Measurements from ENCODE around the gene NCKAP1. TPM values are rescaled to one million over a fixed set of nuclear protein-coding genes. Genes with fewer than 3 reads are reported as not detected.
"Not testable (repeated sequence)": the region's sequence is repeated elsewhere in the genome, so short reads cannot be mapped to it uniquely, and the experiment has no call there.

Gene NCKAP1
- total RNA-seq, 1 donor from 2014 or later: 171 TPM

DNA sequence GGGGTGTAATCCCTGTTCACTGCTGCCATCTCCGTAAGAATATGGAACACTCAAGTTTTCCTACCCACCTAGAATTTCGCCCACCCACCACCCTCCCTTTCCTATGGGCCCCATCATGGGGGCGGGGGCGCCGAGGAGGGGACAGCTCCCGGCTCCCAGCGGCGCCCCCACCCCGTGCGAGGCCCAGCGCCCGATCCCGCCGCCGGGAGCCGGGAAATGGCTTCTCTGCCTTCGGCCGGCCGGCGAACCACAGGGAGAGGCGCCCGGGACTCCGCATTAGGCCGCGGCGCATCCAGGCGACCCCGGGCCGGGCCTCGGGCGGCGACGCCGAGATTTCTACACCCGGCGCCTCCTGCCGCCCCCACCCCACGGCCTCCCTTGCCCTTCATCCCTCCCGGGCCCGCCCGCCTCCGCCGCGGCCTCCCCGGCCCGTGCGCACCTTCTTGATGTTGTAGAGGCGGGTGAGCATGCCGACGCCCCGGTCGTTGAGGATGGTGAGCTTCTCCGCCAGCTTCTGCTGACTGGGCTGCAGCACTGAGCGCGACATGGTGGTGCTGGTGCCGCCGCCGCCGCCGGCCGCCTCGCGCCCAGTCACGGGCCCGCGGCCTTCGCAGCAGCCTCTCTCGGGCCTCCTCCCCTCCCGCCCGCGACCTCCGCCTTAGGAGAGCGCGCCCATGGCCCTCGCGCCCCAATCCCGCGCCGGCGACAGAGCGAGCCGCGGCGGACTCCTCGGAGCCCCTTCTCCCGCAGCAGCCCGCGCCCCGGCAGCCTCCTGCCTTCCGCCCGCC lies 510 bp downstream of the NCKAP1 start:
- peak; percentile 49 for DNase-seq

DNA sequence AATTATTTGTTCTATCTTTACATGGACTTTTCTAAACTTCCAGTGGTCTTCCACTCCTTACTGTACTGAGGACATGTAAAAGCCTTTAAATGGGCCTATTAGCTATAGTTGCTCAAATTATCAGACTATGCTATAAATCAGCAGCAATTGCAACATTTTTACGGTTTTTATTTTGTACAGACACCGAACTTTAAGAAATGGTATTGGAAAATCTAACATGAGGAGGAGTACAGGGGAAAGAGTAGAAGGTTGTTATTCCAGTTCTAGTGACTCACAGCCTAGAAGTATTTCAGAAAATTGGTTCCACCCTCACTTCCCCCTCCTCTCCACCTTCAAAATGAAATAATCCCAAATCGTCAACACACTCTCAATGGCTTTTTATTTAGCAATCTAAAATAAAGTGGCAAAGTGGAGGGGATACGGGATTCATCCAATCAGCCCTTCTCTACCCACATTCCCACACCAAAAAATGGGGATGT lies 1.1 kb downstream of the NCKAP1 start:
- peak; percentile 56 for DNase-seq

DNA sequence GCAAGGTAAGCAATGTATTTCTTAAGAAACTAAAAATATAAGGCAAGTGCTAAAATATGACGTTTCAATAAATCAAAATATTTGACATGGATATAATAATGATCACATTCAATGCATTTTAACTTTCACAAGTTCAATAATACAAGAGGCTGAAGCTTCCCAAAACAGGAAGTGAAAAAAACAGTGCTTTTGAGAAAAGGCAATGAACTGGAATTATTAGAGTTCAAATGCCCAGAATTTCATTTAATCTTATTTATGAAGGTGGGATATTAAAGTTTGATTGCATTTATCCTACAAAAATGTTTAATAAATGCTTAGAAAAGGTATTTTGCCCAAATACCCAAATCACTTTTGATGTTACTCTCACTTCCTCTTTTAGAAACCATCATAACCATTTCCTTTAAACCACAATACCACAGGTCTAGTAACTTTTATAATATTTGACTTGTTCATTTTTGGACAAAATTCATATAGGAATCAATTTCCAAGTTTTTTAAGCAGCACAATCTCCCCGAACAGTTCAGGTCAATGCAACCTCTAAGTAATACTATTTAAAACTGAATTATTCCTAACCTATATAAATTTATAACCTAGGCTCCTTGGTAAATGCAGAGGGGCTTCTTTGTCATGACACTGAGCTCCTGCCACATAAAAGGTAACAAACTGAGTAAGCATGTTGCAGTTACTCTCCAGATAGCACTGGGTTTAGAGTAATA lies 2.1 kb downstream of the NCKAP1 start:
- DNase-seq: peak; percentile 2

DNA sequence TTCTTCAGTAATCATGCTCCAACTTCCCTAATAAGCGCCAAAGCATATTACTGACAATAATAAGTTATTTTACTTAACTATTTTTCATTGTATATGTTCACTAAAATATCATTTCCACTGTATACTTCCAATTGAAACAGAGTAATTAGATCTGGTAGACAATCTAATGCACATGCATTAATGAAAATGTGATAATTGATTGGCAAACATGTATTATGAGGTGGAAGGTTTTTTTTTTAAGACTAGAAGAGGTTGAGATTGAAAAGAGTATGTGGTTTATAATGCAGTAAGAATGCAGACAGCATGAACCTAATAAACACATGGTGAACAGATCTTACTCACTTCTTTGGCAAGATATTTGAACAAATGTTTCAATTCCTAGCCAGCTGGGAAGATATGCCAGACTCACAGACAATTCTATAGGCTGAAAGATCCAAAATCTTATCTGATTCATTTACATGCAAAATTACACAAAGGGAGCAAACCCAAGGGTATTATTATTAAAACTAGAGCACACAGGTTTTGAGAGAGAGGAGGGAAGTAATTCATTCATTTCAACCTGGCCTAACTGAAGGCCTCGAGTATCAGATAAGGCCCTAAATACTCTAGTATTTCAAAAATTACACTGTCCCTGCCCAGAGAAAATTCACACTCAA lies 2.8 kb downstream of the NCKAP1 start:
- peak; percentile 5 for DNase-seq

DNA sequence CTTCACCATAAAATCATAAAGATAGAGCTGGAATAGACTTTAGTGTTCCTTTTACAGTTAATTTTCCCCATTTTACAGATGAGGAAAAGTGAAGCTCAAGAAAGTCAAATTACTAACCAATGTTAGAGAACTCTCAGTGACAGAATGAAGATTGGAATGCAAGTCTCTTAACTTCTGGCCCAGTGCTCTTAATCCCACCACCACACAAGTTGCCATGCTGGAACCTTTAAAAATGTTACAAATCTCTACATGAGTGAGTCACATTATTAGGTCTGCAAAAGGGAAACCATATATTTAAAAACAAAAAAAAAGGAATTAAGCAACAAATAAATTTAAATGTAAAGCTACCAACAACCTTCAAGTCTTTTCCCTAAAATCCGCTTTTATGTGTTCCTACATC lies 3.5 kb downstream of the NCKAP1 start:
- DNase-seq: no peak

DNA sequence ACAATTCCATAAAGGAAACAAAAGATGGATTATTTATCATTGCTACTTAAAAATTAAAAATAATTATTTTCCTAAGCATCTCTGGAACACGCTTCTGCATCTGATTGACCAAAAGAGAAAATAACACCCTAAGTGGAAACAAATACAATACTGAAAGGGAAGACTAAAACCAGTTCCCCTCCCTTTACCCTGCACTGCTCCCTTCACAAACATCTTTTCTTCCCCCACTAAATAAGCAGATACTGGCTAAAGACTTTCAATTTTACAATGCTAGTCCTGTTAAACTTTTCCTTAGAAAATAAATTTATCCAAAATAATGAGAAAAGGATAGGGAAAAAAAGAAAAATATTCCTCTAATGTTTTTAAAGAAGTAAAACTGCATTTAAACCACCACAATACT lies 4.3 kb downstream of the NCKAP1 start:
- DNase-seq: no peak

DNA sequence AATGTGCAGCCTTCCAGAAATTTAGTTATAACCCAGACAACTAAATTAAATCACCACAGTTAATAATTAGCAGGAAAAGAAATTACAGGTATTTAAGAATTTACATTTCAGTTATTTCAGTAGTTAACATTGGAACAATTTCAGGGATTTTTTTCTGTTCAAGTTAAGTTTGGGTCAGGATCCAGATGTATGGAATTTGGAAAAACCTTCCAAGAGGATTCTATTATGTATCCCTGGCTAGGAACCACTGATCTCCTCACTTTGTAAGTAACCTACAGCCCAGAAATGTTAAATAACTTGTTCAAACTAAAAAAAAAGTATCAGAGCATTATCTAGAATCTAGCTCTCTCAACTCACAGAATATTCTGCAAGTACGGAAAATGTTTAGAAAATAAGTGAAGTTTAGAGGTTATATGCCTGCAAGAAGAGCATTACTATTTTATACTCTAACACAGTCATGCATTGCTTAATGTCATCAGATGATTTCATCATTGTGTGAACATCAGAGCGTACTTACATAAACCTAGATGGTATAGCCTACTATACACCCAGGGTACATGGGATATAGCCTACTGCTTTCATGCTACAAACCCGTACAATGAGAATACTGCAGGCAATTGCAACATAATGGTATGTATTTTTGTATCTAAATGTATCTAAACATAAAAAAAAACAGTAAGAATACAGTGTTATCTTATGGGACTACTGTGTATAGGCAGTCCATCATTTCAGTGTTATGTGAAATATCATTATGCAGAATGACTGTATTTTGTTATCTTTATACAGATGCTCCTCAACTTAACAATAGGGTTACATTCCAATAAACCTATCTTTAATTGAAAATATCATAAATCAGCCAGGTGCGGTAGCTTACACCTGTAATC lies 6.1 kb downstream of the NCKAP1 start:
- no peak for DNase-seq

DNA sequence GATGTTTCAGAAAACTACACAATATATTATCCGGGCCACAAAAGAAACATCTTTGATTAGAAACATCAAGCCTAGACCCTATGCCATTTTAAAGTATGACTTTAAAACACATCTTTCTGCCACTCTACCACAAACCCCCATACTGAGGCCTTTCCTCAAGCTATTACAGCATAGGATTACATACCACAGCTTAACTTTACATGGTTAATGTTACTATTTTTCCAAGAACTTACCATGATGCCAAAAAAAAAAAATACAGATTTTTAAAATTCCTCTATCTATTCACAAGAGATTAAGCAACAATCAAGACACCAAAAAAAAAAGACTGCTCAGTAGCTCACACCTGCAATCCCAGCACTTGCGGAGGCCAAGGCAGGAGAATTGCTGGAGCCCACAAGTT lies 9.0 kb downstream of the NCKAP1 start:
- no peak for DNase-seq

DNA sequence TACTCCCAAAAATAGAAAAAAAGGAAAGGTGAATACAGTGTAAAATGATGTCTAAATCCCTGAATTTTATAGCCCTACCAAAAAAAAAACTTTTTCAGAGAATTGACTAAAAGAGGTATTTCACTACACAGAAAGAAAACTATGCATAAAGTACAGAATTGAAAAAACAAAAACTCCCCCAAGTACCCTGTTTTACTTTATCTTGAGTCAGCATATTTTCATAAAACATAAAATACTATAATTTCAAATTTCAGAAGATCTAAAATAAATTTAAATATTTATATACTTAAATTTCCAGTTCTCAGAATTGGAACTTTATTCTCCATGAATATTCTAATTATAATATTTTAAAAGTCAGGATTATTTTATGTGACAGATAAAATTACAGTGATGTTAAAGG lies 10.1 kb downstream of the NCKAP1 start:
- DNase-seq: no peak

DNA sequence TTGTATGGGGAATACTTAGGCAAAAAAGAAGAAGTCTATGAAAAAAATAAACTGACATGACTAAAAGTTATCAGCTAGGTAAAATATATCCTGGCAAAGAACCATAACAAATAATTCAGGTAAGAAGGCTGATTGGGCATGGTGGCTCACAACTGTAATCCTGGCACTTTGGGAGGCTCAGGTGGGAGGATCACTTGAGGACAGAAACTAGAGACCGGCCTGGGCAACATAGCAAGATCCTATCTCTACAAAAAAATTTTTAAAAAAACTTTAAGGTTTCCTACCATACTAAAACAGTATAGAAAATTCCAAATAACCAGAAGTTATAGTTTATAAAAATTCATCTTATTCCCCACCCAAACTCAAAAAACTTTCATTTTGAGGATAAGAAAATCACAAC lies 10.8 kb downstream of the NCKAP1 start:
- no peak for DNase-seq

DNA sequence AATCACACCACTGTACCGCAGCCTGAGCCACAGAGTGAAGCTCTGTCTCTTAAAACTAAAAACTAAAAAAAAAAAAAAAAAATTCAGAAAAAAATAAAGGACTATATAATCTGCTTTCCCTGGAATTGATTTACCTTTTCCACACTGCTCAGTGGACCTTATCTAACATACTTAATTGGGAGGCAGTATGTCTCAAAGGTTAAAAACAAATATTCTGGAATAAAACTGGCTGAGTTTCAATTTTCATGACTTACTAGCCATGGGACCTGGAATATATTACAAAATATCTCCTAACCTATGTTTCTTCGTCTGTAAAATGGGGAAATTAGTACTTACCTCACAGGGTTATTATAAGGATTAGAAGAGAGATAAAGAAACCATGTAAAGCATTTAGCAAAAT lies 11.8 kb downstream of the NCKAP1 start:
- no peak for DNase-seq

DNA sequence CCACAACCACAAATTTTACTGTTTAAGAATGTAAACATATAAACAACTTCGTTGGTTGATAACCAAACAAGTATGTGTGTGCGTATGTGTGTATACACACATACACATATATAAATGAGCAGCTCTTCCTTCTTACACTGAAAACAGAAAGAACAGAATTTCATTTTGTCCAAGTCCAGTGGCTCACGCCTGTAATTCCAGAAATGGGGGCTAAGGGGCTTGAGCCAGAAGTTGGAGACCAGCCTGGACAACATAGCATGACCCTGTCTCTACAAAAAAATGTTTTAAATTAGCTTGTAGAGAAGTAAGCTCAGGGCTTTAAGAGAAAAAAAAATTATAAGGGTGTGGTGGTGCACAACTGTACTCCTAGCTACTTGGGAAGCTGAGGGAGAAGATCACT lies 12.3 kb downstream of the NCKAP1 start:
- DNase-seq: no peak

DNA sequence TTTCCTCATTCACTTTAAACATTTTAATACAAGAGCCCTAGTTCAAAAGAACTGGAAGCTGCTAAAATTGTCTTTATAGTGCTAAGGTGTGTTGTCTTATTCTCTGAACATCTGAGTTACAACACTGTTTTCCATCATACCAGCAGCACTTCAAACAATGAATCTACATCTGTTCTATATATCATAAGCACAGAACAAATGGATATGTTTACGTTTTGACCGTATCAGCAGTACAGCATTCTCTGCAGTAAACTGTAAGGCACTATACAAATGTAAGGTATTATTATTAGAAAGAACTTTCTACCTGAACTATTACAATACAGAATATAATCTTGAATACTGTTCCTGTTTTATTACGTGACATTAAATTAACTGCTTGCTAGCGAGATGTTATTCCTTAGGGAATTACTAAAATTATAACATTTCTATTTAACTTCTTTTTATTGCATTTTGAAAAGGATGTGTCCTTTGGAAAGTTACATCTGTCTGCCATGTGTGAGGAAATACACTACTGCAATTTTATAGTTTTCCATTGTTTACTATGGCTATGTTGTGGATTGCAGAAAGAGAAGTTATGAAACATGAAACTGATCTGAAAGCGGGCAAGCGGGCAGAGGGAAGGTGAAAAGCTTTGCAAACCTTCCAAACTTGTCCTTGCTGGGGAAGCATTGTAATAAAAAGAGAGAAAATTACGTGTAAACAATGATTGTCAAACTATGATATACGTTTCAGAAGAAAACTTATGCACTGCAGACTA lies 13.7 kb downstream of the NCKAP1 start:
- peak; percentile 4 for DNase-seq

DNA sequence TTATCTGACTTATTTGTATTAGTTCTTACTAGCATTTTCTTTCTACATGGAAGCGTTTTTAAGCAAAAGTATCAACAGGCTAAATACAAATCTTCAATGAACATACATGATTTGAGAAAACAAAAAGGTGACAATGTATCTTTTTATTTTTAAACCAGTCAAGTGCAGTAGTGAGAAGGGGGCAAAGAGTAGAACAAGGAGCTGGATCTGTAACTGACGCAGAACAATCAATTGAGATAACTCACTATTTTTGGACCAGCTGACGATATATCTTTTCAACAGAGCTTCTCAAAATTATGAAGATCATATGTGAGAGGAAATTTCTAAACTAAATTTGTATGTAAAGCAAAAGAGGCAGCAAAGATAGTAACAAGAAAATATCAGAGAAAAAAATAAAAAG lies 15.5 kb downstream of the NCKAP1 start:
- no peak for DNase-seq

DNA sequence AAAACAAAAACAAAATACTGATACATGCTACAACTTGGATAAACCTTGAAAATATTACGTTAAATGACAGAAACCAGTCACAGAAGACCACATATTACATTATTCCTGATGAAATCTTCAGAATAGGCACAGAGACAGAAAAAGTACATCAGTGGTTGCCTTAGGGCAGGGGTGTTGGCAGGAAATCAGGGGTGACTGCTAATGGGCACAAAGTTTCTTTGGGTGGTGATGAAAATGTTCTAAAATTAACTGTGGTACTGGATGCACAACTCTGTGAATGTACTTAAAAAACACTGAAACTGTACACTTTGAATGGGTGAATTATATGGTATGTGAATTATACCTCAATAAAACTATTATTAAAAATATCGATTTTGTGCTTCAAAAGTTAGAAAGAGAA lies 16.6 kb downstream of the NCKAP1 start:
- no peak for DNase-seq

DNA sequence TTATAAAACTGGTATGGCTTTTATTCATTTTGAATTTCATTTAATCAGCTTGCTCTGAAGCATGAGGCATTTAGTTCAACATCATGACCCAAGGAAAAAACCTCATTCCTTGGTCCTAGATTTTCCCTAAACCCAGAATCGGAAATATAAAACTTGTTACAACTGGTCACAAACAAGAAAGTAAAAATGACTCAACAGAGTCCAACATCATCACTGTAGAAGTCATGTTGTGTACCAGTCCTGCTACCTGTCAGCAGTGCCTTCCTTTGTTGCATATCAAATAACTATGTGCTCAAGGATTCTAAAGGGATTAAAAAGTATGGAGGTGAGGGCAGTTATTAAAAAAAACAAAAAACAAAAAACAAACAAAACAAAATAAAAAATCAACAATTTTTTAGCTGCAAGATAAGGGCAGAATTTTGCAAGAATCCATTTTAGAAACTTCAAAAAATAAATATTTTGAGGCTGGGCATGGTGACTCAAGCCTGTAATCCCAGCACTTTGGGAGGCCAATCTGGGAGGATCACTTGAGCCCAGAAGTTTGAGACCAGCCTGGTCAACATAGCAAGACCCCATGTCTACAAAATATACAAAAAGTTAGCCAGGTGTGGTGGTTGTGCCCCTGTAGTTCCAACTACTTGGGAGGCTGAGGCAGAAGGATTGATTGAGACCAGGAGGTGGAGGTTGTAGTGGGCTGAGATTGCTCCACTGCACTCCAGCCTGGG lies 18.4 kb downstream of the NCKAP1 start:
- DNase-seq: no peak

DNA sequence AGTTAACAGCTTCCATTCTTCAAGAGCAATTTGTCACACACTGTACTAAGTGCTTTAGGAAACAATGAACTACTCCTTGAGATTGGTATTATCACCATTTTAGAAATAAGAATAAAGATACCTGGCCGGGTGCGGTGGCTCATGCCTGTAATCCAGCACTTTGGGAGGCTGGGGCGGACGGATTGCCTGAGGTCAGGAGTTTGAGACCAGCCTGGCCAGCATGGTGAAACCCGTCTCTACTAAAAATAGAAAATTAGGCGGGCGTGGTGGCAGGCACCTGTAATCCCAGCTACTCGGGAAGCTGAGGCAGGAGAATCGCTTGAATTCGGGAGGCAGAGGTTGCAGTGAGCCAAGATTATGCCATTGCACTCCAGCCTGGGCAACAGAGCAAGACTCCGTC lies 20.4 kb downstream of the NCKAP1 start:
- not testable (repeated sequence) for DNase-seq

DNA sequence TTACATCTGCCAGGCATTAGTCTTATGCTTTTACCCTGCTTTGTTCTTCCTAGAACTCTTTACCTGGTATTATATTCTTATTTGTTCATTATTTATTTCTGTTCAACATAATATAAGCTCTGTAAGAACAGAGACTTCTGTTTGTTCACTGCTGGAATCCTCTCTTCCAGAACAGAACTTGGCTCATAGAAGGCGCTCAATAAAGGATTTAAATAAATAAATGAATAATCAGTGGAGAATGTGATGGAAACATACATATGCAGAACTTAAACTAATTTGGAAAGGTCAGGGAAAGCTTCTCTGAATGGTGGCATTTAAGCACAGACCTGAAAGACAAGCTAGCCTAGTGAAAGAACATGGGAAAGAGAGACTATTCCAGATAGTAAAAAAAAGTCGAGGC lies 24.3 kb downstream of the NCKAP1 start:
- DNase-seq: no peak

DNA sequence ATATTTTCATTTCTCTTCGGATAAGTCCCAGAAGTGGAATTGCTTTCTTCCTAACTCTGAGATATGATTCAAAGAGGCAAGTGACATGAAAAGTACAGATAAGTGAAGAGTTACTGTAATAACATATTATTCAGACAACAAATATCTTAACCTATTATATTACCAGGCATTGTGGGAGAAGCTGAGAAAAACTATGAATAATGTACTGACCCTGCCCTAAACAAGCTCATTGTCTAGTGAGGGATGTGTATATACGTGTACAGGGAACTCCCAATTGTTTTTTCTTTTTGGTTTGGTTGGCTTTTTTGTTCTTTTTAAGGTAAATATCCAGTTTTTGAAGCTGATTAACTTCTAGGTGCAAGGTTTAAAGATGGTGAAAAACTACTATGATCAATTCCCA lies 26.5 kb downstream of the NCKAP1 start:
- no peak for DNase-seq

DNA sequence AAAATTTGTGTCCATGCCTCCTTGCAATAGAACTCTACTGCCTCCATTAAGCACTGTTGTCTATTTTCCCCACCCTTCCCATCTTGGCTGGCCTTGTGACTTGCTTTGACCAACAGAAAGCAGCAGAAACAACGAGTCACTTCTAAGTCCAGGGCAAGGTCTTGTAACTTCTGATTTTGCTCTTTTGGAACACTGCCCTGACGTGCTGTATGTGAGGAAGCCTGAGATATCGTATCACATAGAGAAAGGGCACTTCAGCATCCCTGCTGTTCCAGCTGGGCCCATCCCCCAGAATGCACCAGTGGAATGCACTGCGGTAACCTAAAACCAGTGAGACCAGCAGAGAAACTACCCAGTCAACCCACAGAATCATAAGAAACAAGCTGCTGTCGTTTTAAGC lies 28.1 kb downstream of the NCKAP1 start:
- peak; percentile 20 for DNase-seq

DNA sequence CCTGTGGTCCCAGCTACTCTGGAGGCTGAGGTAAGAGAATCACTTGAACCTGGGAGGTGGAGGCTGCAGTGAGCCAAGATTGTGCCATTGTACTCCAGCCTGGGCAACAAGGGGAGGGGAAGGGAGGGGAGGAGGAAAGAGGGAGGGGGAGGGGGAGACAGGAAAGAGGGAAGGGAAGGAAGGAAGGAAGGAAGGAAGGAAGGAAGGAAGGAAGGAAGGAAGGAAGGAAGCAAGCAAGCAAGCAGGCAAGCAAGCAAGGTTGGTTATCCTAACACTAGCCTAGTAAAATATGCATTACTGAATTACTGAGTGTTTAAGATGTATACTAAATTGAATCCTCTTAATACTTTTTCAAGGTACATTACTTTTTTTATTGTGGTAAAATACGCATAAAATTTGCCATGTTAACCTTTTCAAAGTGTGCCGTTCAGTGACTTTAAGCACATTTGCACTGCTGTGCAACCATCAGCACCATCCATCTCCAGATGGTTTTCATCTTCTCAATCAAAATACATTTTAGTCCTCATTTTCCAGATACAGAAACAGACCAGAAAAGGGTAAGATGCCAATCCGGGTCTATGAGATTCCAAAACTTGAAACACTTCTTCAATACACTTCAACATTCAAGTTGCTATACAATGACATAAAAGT lies 28.9 kb downstream of the NCKAP1 start:
- no peak for DNase-seq
